SU-DHL-6 (cell line): ENCODE measurements around the gene NTRK3.

Experiments
- H2AFZ ChIP-seq: fragments of 200-600 bp; sonication (generic); 2 replicates; pipeline ENCODE4 v1.6.1; 2014; ENCODE audit warnings: low read depth, mild to moderate bottlenecking, moderate library complexity, mixed read lengths, antibody characterized with exemption, low read length; ENCODE audit not compliant: severe bottlenecking
- H3F3A ChIP-seq: fragments of 200-600 bp; shearing (Covaris generic); 2 replicates; pipeline ENCODE4 v1.6.0; 2016; ENCODE audit warnings: antibody characterized with exemption, mild to moderate bottlenecking; ENCODE audit not compliant: insufficient read depth
- H3K27ac ChIP-seq: fragments of 200-600 bp; sonication (generic); 2 replicates; pipeline ENCODE4 v1.5.1; 2016; ENCODE audit warnings: low read depth, mild to moderate bottlenecking, low read length, moderate library complexity, mixed read lengths
- H3K27me3 ChIP-seq: fragments of 200-600 bp; sonication (generic), shearing (Covaris generic); 2 replicates; pipeline ENCODE4 v1.6.0; 2014; ENCODE audit warnings: mild to moderate bottlenecking, low read length
- H3K36me3 ChIP-seq: fragments of 200-600 bp; sonication (generic); 2 replicates; pipeline ENCODE4 v1.6.1; 2014; ENCODE audit warnings: mild to moderate bottlenecking, low read length, mixed read lengths
- H3K4me2 ChIP-seq: fragments of 300-600, 200-600 bp; shearing (Covaris generic), sonication (generic); 2 replicates; pipeline ENCODE4 v1.6.0; 2014; ENCODE audit warnings: low read length, low read depth, mild to moderate bottlenecking; ENCODE audit not compliant: poor library complexity, severe bottlenecking
- H3K4me3 ChIP-seq: fragments of 200-600 bp; sonication (generic); 2 replicates; pipeline ENCODE4 v1.5.1; 2014; ENCODE audit warnings: antibody characterized with exemption, low read length, mild to moderate bottlenecking, mixed read lengths; ENCODE audit not compliant: insufficient read depth, poor library complexity, severe bottlenecking
- H3K79me2 ChIP-seq: fragments of 200-600 bp; sonication (generic); 2 replicates; pipeline ENCODE4 v1.6.1; 2014; ENCODE audit warnings: mild to moderate bottlenecking, low read length, moderate library complexity; ENCODE audit not compliant: insufficient read depth
- H3K9ac ChIP-seq: fragments of 200-600 bp; sonication (generic); 2 replicates; pipeline ENCODE4 v1.7.0; 2014; ENCODE audit warnings: mild to moderate bottlenecking, low read length
- H3K9me2 ChIP-seq: fragments of 200-600 bp; sonication (generic); replicated peaks from 2 replicates; pipeline ENCODE4 v1.6.1; 2014; ENCODE audit warnings: low read length; ENCODE audit not compliant: insufficient read depth
- H3K9me3 ChIP-seq: fragments of 200-600 bp; sonication (generic); 2 replicates; pipeline ENCODE4 v1.6.1; 2014; ENCODE audit warnings: low read length, mixed read lengths; ENCODE audit not compliant: insufficient read depth
- H4K20me1 ChIP-seq: fragments of 200-600 bp; sonication (generic); 2 replicates; pipeline ENCODE4 v1.6.1; 2014; ENCODE audit warnings: low read depth, mild to moderate bottlenecking, antibody characterized with exemption, low read length, moderate library complexity, mixed read lengths
- CTCF ChIP-seq: fragments of 200-600 bp; sonication (generic); IDR thresholded peaks from one replicate; pipeline ENCODE4 v1.5.1; 2017; ENCODE audit warnings: antibody characterized with exemption, mild to moderate bottlenecking, low read length, moderate library complexity; ENCODE audit not compliant: insufficient read depth, poor library complexity, severe bottlenecking
- EZH2phosphoT487 ChIP-seq: fragments of 200-600 bp; sonication (generic), shearing (Covaris generic); conservative IDR thresholded peaks from 2 replicates; pipeline ENCODE4 v1.6.1; 2018; ENCODE audit warnings: mild to moderate bottlenecking, antibody characterized with exemption, low read length, moderate library complexity, mixed read lengths

The NTRK3 gene

GRCh38 chr15:88018869-88019641 lies 237.5 kb downstream of the NTRK3 start:
- Histone ChIP-seq H4K20me1 (no peaks in the 10 kb centered on the region), H3F3A (no peaks in the 10 kb centered on the region), H3K9me2 (no peaks in the 10 kb centered on the region), H3K27me3 (no peaks in the 10 kb centered on the region), H3K9me3 (no peaks in the 10 kb centered on the region), H2AFZ (no peak overlapping the region), H3K27ac (no peak overlapping the region), H3K4me3 (no peak overlapping the region), H3K9ac (no peak overlapping the region), H3K36me3 (no peaks in the 10 kb centered on the region), H3K4me2 (no peak overlapping the region), H3K79me2 (no peaks in the 10 kb centered on the region)
- TF ChIP-seq CTCF (no peak), EZH2phosphoT487 (no peak)

- Histone ChIP-seq H3K4me2 (no peak overlapping the region), H3K9me2 (no peaks in the 10 kb centered on the region), H3K27ac (no peak overlapping the region), H3K9ac (no peak overlapping the region), H3K36me3 (no peaks in the 10 kb centered on the region), H3F3A (no peaks in the 10 kb centered on the region), H3K27me3 (no peaks in the 10 kb centered on the region), H2AFZ (no peak overlapping the region), H3K4me3 (no peak overlapping the region), H3K9me3 (no peaks in the 10 kb centered on the region), H4K20me1 (no peaks in the 10 kb centered on the region), H3K79me2 (no peaks in the 10 kb centered on the region)
- TF ChIP-seq CTCF: no peak
- TF ChIP-seq EZH2phosphoT487: no peak
Measured at GRCh38 chr15:88017753-88018152, 238.8 kb downstream of the NTRK3 start.

- H3F3A ChIP-seq: no peaks in the 10 kb centered on the region
- no peak overlapping the region for H3K4me3 ChIP-seq
- TF ChIP-seq EZH2phosphoT487 (no peak), CTCF (no peak)
- no peaks in the 10 kb centered on the region for H3K27me3 ChIP-seq
- H4K20me1 ChIP-seq: no peaks in the 10 kb centered on the region
- no peak overlapping the region for H3K9ac ChIP-seq
- H3K4me2 ChIP-seq: no peak overlapping the region
- no peak overlapping the region for H2AFZ ChIP-seq
- no peaks in the 10 kb centered on the region for H3K36me3 ChIP-seq
- no peaks in the 10 kb centered on the region for H3K9me2 ChIP-seq
- no peaks in the 10 kb centered on the region for H3K9me3 ChIP-seq
- no peaks in the 10 kb centered on the region for H3K79me2 ChIP-seq
- H3K27ac ChIP-seq: no peak overlapping the region
Measured at GRCh38 chr15:88016406-88016805, 240.1 kb downstream of the NTRK3 start.
